ENCODE data around the gene SELENOW.

- TF ChIP-seq POLR2A (IDR thresholded peaks at IDR 0.05; ENCODE audit: low read depth, low read length) (no peak), CTCF (IDR thresholded peaks at IDR 0.05; ENCODE audit: extremely low read depth in 1 of 2, insufficient read depth in 1 of 2, low read depth in 1 of 2, low read length in 2 of 2) (peak; percentile 79 to 93), MAX (IDR thresholded peaks at IDR 0.05; ENCODE audit: insufficient read depth, insufficient read length) (no peak), POLR2AphosphoS5 (IDR thresholded peaks at IDR 0.05; ENCODE audit: insufficient read depth, low read depth, low read length) (no peak), EZH2 (IDR thresholded peaks at IDR 0.05; ENCODE audit: borderline replicate concordance, low read depth, low read length, severe bottlenecking) (no peak), FOS (IDR thresholded peaks at IDR 0.05; ENCODE audit: borderline replicate concordance, insufficient read depth, low read length) (no peak), GATA2 (IDR thresholded peaks at IDR 0.05; ENCODE audit: insufficient read depth, insufficient read length, low read depth, low read length) (no peak), JUN (IDR thresholded peaks at IDR 0.05; ENCODE audit: borderline replicate concordance, insufficient read depth, insufficient read length, low read depth) (no peak)
These were observed 12.8 kb upstream of the SELENOW start for GRCh38 chr19:47765523-47766358.

All from endothelial cell of umbilical vein (primary cell).